PC-9 (cell line): ENCODE measurements around the gene FASTKD2.

Experiments
- EZH2 ChIP-seq: fragments of 200-600 bp; sonication (generic); IDR thresholded peaks from 2 replicates; pipeline ENCODE4 v1.8.0; 2017; ENCODE audit warnings: antibody characterized with exemption, low read depth
- TF ChIP-seq, protein P1 (sequence below): fragments of 200-600 bp; sonication (generic); conservative IDR thresholded peaks from 2 replicates; pipeline ENCODE4 v1.6.1; 2017; ENCODE audit warnings: mixed run types, antibody characterized with exemption, mild to moderate bottlenecking, moderate library complexity

DNA sequence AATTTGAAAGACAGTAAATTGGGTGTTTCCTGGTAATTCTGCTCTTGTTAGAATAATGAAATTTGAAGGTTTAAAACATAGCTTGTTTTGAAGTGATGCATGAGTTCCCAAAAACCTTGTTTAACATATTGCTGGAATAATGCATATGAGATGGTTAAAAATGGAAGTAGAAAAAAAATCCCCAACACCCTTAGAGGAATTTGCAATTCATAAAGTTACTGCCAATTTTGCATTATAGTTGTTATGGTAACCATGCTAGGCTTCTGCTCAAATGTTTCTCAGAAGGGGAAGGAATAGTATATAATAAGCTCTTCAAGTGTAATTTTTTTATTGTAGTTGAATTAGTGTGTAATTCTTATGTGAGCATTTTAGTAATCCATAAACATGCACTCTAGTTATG lies 49.1 kb downstream of the FASTKD2 start:
- TF ChIP-seq, protein P1, sequence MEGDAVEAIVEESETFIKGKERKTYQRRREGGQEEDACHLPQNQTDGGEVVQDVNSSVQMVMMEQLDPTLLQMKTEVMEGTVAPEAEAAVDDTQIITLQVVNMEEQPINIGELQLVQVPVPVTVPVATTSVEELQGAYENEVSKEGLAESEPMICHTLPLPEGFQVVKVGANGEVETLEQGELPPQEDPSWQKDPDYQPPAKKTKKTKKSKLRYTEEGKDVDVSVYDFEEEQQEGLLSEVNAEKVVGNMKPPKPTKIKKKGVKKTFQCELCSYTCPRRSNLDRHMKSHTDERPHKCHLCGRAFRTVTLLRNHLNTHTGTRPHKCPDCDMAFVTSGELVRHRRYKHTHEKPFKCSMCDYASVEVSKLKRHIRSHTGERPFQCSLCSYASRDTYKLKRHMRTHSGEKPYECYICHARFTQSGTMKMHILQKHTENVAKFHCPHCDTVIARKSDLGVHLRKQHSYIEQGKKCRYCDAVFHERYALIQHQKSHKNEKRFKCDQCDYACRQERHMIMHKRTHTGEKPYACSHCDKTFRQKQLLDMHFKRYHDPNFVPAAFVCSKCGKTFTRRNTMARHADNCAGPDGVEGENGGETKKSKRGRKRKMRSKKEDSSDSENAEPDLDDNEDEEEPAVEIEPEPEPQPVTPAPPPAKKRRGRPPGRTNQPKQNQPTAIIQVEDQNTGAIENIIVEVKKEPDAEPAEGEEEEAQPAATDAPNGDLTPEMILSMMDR, result no peak
- TF ChIP-seq EZH2, result no peak
